Memory B cell (primary cell): ENCODE measurements around the gene TNS4.

Experiments
- ATAC-seq: fragments of 150-1000 bp; cut with Tn5 transposase; 2 replicates; pipeline ENCODE4 v1.10.0; 2021; ENCODE audit warnings: low read depth, mild to moderate bottlenecking, moderate library complexity
- DNase-seq, 2 donors: peaks; one replicate each; pipeline ENCODE4 v3.0.0; 2022; ENCODE audit warnings: low spot score in 2 of 2
- H3K27ac Mint-ChIP-seq: one replicate; pipeline ENCODE4 v1.8.0; 2022; ENCODE audit warnings: mild to moderate bottlenecking, moderate library complexity, mixed read lengths
- H3K27me3 Mint-ChIP-seq: one replicate; pipeline ENCODE4 v1.8.0; 2022; ENCODE audit warnings: mixed read lengths
- H3K36me3 Mint-ChIP-seq: one replicate; pipeline ENCODE4 v1.8.0; 2022; ENCODE audit warnings: mild to moderate bottlenecking, mixed read lengths
- H3K4me1 Mint-ChIP-seq: one replicate; pipeline ENCODE4 v1.8.0; 2022; ENCODE audit warnings: mixed read lengths
- H3K4me3 Mint-ChIP-seq: one replicate; pipeline ENCODE4 v1.8.0; 2022; ENCODE audit warnings: mild to moderate bottlenecking, moderate library complexity, mixed read lengths
- H3K9me3 Mint-ChIP-seq: one replicate; pipeline ENCODE4 v1.8.0; 2022; ENCODE audit warnings: mixed read lengths

The TNS4 gene

GRCh38 chr17:40460604-40460967 is 40.8 kb downstream of the TNS4 start:
- Mint-ChIP-seq H3K9me3 (no peaks in the 10 kb centered on the region), H3K27ac (no peak overlapping the region), H3K27me3 (no peaks in the 10 kb centered on the region), H3K36me3 (no peaks in the 10 kb centered on the region), H3K4me3 (no peak overlapping the region), H3K4me1 (no peaks in the 10 kb centered on the region)
- ATAC-seq (no peak), DNase-seq (no peak)

- DNase-seq: no peak
- Mint-ChIP-seq H3K4me3 (no peak overlapping the region), H3K9me3 (no peaks in the 10 kb centered on the region), H3K36me3 (no peaks in the 10 kb centered on the region), H3K4me1 (no peaks in the 10 kb centered on the region), H3K27me3 (no peaks in the 10 kb centered on the region), H3K27ac (no peak overlapping the region)
- no peak for ATAC-seq
Measured at GRCh38 chr17:40459636-40460603, 41.5 kb downstream of the TNS4 start.

- Mint-ChIP-seq H3K4me3 (no peak overlapping the region), H3K9me3 (no peaks in the 10 kb centered on the region), H3K27me3 (no peaks in the 10 kb centered on the region), H3K36me3 (no peaks in the 10 kb centered on the region), H3K27ac (no peak overlapping the region), H3K4me1 (no peaks in the 10 kb centered on the region)
- no peak for DNase-seq
- no peak for ATAC-seq
Measured at GRCh38 chr17:40458851-40459482, 42.5 kb downstream of the TNS4 start.

GRCh38 chr17:40457964-40458791 is 43.2 kb downstream of the TNS4 start:
- Mint-ChIP-seq H3K4me1 (no peaks in the 10 kb centered on the region), H3K9me3 (no peaks in the 10 kb centered on the region)

GRCh38 chr17:40457369-40457768 is 44.1 kb downstream of the TNS4 start:
- ATAC-seq: no peak
- Mint-ChIP-seq H3K4me3 (no peak overlapping the region), H3K27ac (no peak overlapping the region), H3K4me1 (no peaks in the 10 kb centered on the region), H3K36me3 (no peaks in the 10 kb centered on the region), H3K27me3 (peaks cover 2% of the 10 kb centered on the region), H3K9me3 (no peaks in the 10 kb centered on the region)
- no peak for DNase-seq

More at GRCh38 chr17:40457964-40458791, 43.2 kb downstream of the TNS4 start:
- Mint-ChIP-seq H3K4me3 (no peak overlapping the region), H3K36me3 (no peaks in the 10 kb centered on the region), H3K27me3 (no peaks in the 10 kb centered on the region), H3K27ac (no peak overlapping the region)
- ATAC-seq (no peak), DNase-seq (no peak)

- Mint-ChIP-seq H3K36me3 (no peaks in the 10 kb centered on the region), H3K4me3 (no peak overlapping the region), H3K27me3 (peaks cover 2% of the 10 kb centered on the region), H3K27ac (no peak overlapping the region), H3K4me1 (no peaks in the 10 kb centered on the region), H3K9me3 (no peaks in the 10 kb centered on the region)
- ATAC-seq (no peak), DNase-seq (no peak)
Measured at GRCh38 chr17:40456396-40456951, 44.9 kb downstream of the TNS4 start.

GRCh38 chr17:40454613-40454995 is 46.8 kb downstream of the TNS4 start:
- H3K9me3 Mint-ChIP-seq: no peaks in the 10 kb centered on the region
- H3K27ac Mint-ChIP-seq: no peak overlapping the region
- peaks cover 2% of the 10 kb centered on the region for H3K27me3 Mint-ChIP-seq
- no peak overlapping the region for H3K4me3 Mint-ChIP-seq
- ATAC-seq: no peak
- H3K36me3 Mint-ChIP-seq: no peaks in the 10 kb centered on the region
- no peak for DNase-seq
- H3K4me1 Mint-ChIP-seq: no peaks in the 10 kb centered on the region

- ATAC-seq (no peak), DNase-seq (no peak)
- Mint-ChIP-seq H3K27me3 (peaks cover 2% of the 10 kb centered on the region), H3K9me3 (no peaks in the 10 kb centered on the region), H3K27ac (no peak overlapping the region), H3K4me3 (no peak overlapping the region), H3K36me3 (no peaks in the 10 kb centered on the region), H3K4me1 (no peaks in the 10 kb centered on the region)
Measured at GRCh38 chr17:40453881-40454612, 47.4 kb downstream of the TNS4 start.

GRCh38 chr17:40452921-40453378 is 48.5 kb downstream of the TNS4 start:
- peaks cover 2% of the 10 kb centered on the region for H3K27me3 Mint-ChIP-seq
- no peaks in the 10 kb centered on the region for H3K36me3 Mint-ChIP-seq
- no peaks in the 10 kb centered on the region for H3K9me3 Mint-ChIP-seq
- ATAC-seq: no peak
- H3K4me1 Mint-ChIP-seq: no peaks in the 10 kb centered on the region
- no peak overlapping the region for H3K4me3 Mint-ChIP-seq
- no peak for DNase-seq
- no peak overlapping the region for H3K27ac Mint-ChIP-seq

GRCh38 chr17:40452216-40452787 is 49.1 kb downstream of the TNS4 start:
- no peak overlapping the region for H3K27ac Mint-ChIP-seq
- H3K4me1 Mint-ChIP-seq: no peaks in the 10 kb centered on the region
- H3K4me3 Mint-ChIP-seq: no peak overlapping the region
- H3K36me3 Mint-ChIP-seq: no peaks in the 10 kb centered on the region
- no peak for ATAC-seq
- peaks cover 5% of the 10 kb centered on the region for H3K27me3 Mint-ChIP-seq
- DNase-seq: no peak
- no peaks in the 10 kb centered on the region for H3K9me3 Mint-ChIP-seq

- H3K27ac Mint-ChIP-seq: no peak overlapping the region
- DNase-seq (no peak), ATAC-seq (no peak)
- no peaks in the 10 kb centered on the region for H3K36me3 Mint-ChIP-seq
- no peaks in the 10 kb centered on the region for H3K9me3 Mint-ChIP-seq
- H3K4me1 Mint-ChIP-seq: no peaks in the 10 kb centered on the region
- H3K4me3 Mint-ChIP-seq: no peak overlapping the region
- peaks cover 7% of the 10 kb centered on the region for H3K27me3 Mint-ChIP-seq
Measured at GRCh38 chr17:40451420-40451819, 50.0 kb downstream of the TNS4 start.

- Mint-ChIP-seq H3K36me3 (no peaks in the 10 kb centered on the region), H3K27ac (no peak overlapping the region), H3K4me3 (no peak overlapping the region), H3K27me3 (peaks cover 7% of the 10 kb centered on the region), H3K9me3 (no peaks in the 10 kb centered on the region), H3K4me1 (peaks cover 2% of the 10 kb centered on the region)
- ATAC-seq (peak; percentile 38), DNase-seq (peak in 1 of 2 donors; percentile 16)
Measured at GRCh38 chr17:40450175-40450574, 51.2 kb downstream of the TNS4 start.

GRCh38 chr17:40448639-40449261 is 52.7 kb downstream of the TNS4 start:
- Mint-ChIP-seq H3K4me1 (peaks cover 13% of the 10 kb centered on the region), H3K27me3 (peaks cover 7% of the 10 kb centered on the region), H3K4me3 (no peak overlapping the region), H3K27ac (no peak overlapping the region), H3K36me3 (no peaks in the 10 kb centered on the region), H3K9me3 (no peaks in the 10 kb centered on the region)
- DNase-seq (no peak), ATAC-seq (no peak)
